Fibroblast of mammary gland (primary cell): ENCODE measurements around the gene DNM2.

Experiments used
- DNase-seq: peaks from one replicate; pipeline ENCODE4 v3.0.0-alpha.2; 2010; ENCODE audit warnings: low read depth
- H3K4me3 ChIP-seq: 2 replicates; pipeline ENCODE4 v1.5.1; 2011; ENCODE audit warnings: low read depth, mild to moderate bottlenecking, low read length, moderate library complexity; ENCODE audit not compliant: control insufficient read depth
- CTCF ChIP-seq: conservative IDR thresholded peaks from 2 replicates; pipeline ENCODE4 v1.5.1; 2011; ENCODE audit warnings: low read depth, low read length, inconsistent platforms; ENCODE audit not compliant: control insufficient read depth, insufficient read depth

Gene DNM2

GRCh38 chr19:10690341-10690781 lies 27.5 kb upstream of the DNM2 start:
- H3K4me3 ChIP-seq, result no peak overlapping the region
- DNase-seq, result peak; percentile 63
- TF ChIP-seq CTCF, result no peak

GRCh38 chr19:10691178-10691881 lies 26.5 kb upstream of the DNM2 start:
- no peak for DNase-seq
- no peak for TF ChIP-seq CTCF
- no peak overlapping the region for H3K4me3 ChIP-seq

- no peak for DNase-seq
- TF ChIP-seq CTCF, result no peak
- no peak overlapping the region for H3K4me3 ChIP-seq
Measured at GRCh38 chr19:10691883-10692282, 26.0 kb upstream of the DNM2 start.

- no peak overlapping the region for H3K4me3 ChIP-seq
- no peak for TF ChIP-seq CTCF
- no peak for DNase-seq
Measured at GRCh38 chr19:10692673-10693264, 25.1 kb upstream of the DNM2 start.

- no peak for DNase-seq
- TF ChIP-seq CTCF, result no peak
- no peak overlapping the region for H3K4me3 ChIP-seq
Measured at GRCh38 chr19:10694706-10695307, 23.1 kb upstream of the DNM2 start.

- no peak for TF ChIP-seq CTCF
- DNase-seq, result peak; percentile 92
- H3K4me3 ChIP-seq, result peak overlapping the region; percentile 6
Measured at GRCh38 chr19:10695401-10696398, 22.2 kb upstream of the DNM2 start.
